Measurements from ENCODE around the gene CTSK.

The CTSK gene

GRCh38 chr1:150751443-150751842, 56.6 kb downstream of the CTSK start:
- DNase-seq = no peak

- no peak for DNase-seq
These were observed 58.2 kb downstream of the CTSK start for GRCh38 chr1:150749720-150750311.

GRCh38 chr1:150748878-150749719, 59.0 kb downstream of the CTSK start:
- no peak for DNase-seq
